ENCODE data around the gene COX7A2L.
A peak's percentile ranks its signal among the peaks of the same experiment; 100 is the strongest.

COX7A2L gene

GRCh38 chr2:42314892-42315468 lies 46.0 kb downstream of the COX7A2L start:
- DNase-seq = peak; percentile 29

GRCh38 chr2:42312106-42312505 lies 48.9 kb downstream of the COX7A2L start:
- no peak for DNase-seq

DNA sequence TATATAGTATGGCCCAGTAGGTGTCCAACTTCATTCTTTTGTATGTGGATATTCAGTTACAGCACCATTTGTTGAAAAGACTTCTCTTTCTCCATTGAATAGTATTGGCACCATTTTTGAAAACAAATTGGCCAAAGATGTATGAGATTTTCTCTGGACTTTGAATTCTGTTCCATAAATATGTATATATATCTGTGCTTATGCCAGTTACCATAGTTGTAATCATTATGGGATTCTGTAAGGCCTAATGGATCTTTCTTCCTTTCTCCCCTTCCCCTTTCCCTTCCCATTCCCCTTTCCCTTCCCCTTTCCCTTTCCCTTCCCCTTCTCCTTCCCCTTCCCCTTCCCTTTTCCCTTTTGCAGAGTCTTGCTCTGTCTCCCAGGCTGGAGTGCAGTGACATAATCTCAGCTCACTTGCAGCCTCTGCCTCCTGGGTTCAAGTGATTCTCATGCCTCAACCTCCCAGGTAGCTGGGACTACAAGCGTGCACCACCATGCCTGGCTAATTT lies 51.0 kb downstream of the COX7A2L start:
- no peak for DNase-seq

DNA sequence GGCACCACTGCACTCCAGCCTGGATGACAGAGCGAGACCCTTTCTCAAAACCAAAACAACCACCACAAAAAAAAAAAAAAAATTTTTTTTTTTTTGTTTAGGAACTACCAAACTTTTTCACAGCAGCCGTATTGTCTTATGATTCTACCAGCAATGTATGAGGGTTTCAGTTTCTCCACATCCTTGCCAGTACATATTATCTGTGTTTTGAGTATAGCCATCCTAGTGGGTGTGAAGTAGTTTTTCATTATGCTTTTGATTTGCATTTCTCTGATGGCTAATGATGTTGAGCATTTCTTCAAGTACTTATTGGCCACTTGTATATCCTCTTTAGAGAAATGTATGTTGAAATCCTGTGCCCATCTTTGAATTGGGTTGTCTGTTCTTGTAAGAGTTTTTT lies 51.7 kb downstream of the COX7A2L start:
- no peak for DNase-seq

GRCh38 chr2:42307180-42307579 lies 53.8 kb downstream of the COX7A2L start:
- DNase-seq = no peak

GRCh38 chr2:42304059-42304713 lies 56.8 kb downstream of the COX7A2L start:
- no peak for DNase-seq

GRCh38 chr2:42303252-42303651 lies 57.8 kb downstream of the COX7A2L start:
- no peak for DNase-seq

DNA sequence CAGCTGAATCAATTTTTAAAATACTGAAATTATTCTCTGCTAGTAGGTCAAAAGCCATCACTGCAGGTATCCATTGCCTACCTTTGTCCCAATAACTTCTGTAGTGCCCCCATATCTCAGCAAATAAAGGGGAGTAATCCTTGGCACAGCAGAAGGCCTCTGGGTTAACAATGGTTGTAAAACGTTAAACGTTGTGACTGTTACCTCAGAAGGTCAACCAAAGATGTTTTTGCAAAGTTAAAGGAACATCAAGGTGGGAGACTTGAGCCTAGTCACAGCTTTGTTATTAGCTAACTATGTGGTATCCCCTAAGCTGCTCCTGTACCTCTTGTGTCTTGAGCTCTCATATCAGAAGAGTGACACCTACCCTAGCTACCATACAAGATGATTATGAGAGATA lies 60.5 kb downstream of the COX7A2L start:
- no peak for DNase-seq
